HCT116 (cell line): ENCODE results near the gene WWOX. TPM values are rescaled to one million over a fixed set of nuclear protein-coding genes. Genes with fewer than 3 reads are reported as not detected.

Source experiments
- ATAC-seq: fragments of 200-7000 bp; cut with Tn5 transposase; 2 replicates; pipeline ENCODE4 v1.9.1; 2020; ENCODE audit warnings: mild to moderate bottlenecking, moderate library complexity
- BruUV-seq: library from RNA; stranded (reverse); fragments of 400-500 nt; replicated peaks from 2 replicates; lab custom pipeline; 2021; lab: Mats Ljungman, UMichigan
- CTCF ChIA-PET: fragments of 300-600 bp; sonication (Branson Sonifier 250); formaldehyde crosslinking; loops from one replicate; lab custom pipeline; 2021; ENCODE audit warnings: antibody characterized with exemption; lab: Charles Lee
- POLR2A ChIA-PET: fragments of 300-600, 350-600 bp; sonication (Branson Sonifier 250); formaldehyde crosslinking; loops from one replicate; lab custom pipeline; 2021; ENCODE audit warnings: antibody characterized with exemption; lab: Charles Lee
- RAD21 ChIA-PET, 2 experiments: fragments of 300-600 bp; sonication (Branson Sonifier 250); formaldehyde crosslinking; loops; one replicate each; lab custom pipeline; 2023; ENCODE audit warnings: low total read pairs in 2 of 2; ENCODE audit not compliant: uncharacterized antibody in 2 of 2, unreplicated experiment in 2 of 2, low non-redundant PET in 1 of 2; lab: Charles Lee
- DNase-seq: peaks from one replicate; pipeline ENCODE4 v3.0.0-alpha.2; 2010; ENCODE audit warnings: low read depth, low spot score
- H2AFZ ChIP-seq: fragments of 200-600 bp; shearing (Covaris generic), sonication (generic); 2 replicates; pipeline ENCODE4 v1.6.1; 2017; ENCODE audit warnings: low read depth, mixed run types, mixed read lengths, antibody characterized with exemption, low read length; ENCODE audit not compliant: poor library complexity, severe bottlenecking
- H3K27ac ChIP-seq: 2 replicates; pipeline ENCODE4 v1.5.1; 2012; ENCODE audit warnings: low read depth, low read length
- H3K27me3 ChIP-seq: fragments of 200-600 bp; sonication (generic); 2 replicates; pipeline ENCODE4 v1.6.1; 2016; ENCODE audit warnings: mixed run types, low read length, mixed read lengths; ENCODE audit not compliant: insufficient read depth
- H3K36me3 ChIP-seq, 2 experiments: fragments of 200-500 bp in 1 of 2; fragments of 200-600 bp in 1 of 2; sonication (Bioruptor generic) in 1 of 2; sonication (generic) in 1 of 2; 2 replicates each; pipeline versions ENCODE4 v1.5.1 to v1.6.1; 2014 to 2016; ENCODE audit warnings: low read length in 2 of 2, inconsistent platforms in 1 of 2, mixed read lengths in 1 of 2, mixed run types in 1 of 2; ENCODE audit not compliant: insufficient read depth in 2 of 2, control insufficient read depth in 1 of 2
- H3K4me1 ChIP-seq, 2 experiments: fragments of 200-600 bp in 1 of 2; sonication (generic) in 1 of 2; 2 replicates each; pipeline versions ENCODE4 v1.5.1 to v1.6.1; 2012 to 2017; ENCODE audit warnings: low read length in 2 of 2, inconsistent platforms in 1 of 2, mild to moderate bottlenecking in 1 of 2, mixed read lengths in 1 of 2, mixed run types in 1 of 2, moderate library complexity in 1 of 2; ENCODE audit not compliant: insufficient read depth in 2 of 2, control insufficient read depth in 1 of 2
- H3K4me2 ChIP-seq: fragments of 200-600 bp; sonication (generic); 2 replicates; pipeline ENCODE4 v1.6.1; 2017; ENCODE audit warnings: mixed run types, low read length, mixed read lengths
- H3K4me3 ChIP-seq, 2 experiments: fragments of 200-600 bp in 1 of 2; sonication (generic) in 1 of 2; replicated peaks in 1 of 2; 2 replicates each; pipeline ENCODE4 v1.5.1; 2011 to 2016; ENCODE audit warnings: low read length in 2 of 2, control low read depth in 1 of 2, low read depth in 1 of 2, mild to moderate bottlenecking in 1 of 2, mixed read lengths in 1 of 2, mixed run types in 1 of 2
- H3K79me2 ChIP-seq: fragments of 200-600 bp; sonication (generic); 2 replicates; pipeline ENCODE4 v1.6.1; 2017; ENCODE audit warnings: mild to moderate bottlenecking, mixed run types, low read length, moderate library complexity, mixed read lengths; ENCODE audit not compliant: insufficient read depth
- H3K9ac ChIP-seq: fragments of 200-600 bp; sonication (generic); 2 replicates; pipeline ENCODE4 v1.6.1; 2016; ENCODE audit warnings: low read length, mixed read lengths
- H3K9me2 ChIP-seq: fragments of 200-600 bp; sonication (generic), shearing (Covaris generic); 2 replicates; pipeline ENCODE4 v1.6.1; 2017; ENCODE audit warnings: mixed run types, mild to moderate bottlenecking, moderate library complexity; ENCODE audit not compliant: insufficient read depth
- H3K9me3 ChIP-seq, 2 experiments: fragments of 200-500 bp in 1 of 2; fragments of 200-600 bp in 1 of 2; sonication (Bioruptor generic) in 1 of 2; sonication (generic) in 1 of 2; 2 replicates each; pipeline ENCODE4 v1.6.1; 2014 to 2017; ENCODE audit warnings: low read length in 2 of 2, mixed read lengths in 2 of 2, inconsistent platforms in 1 of 2, low read depth in 1 of 2, mild to moderate bottlenecking in 1 of 2, mixed run types in 1 of 2, moderate library complexity in 1 of 2; ENCODE audit not compliant: control insufficient read depth in 1 of 2, insufficient read depth in 1 of 2
- H4K20me1 ChIP-seq: fragments of 200-600 bp; sonication (generic), shearing (Covaris generic); 2 replicates; pipeline ENCODE4 v1.6.1; 2017; ENCODE audit warnings: mixed run types, mild to moderate bottlenecking, moderate library complexity; ENCODE audit not compliant: insufficient read depth
- CBX3 ChIP-seq: IDR thresholded peaks from 2 replicates; pipeline ENCODE4 v1.6.1; 2012; ENCODE audit warnings: low read depth
- CTCF ChIP-seq, 3 experiments: fragments of 200-600 bp in 1 of 3; sonication (generic) in 1 of 3; IDR thresholded peaks in 2 of 3; conservative IDR thresholded peaks in 1 of 3; 2 replicates each; pipeline ENCODE4 v1.5.1; 2012 to 2017; ENCODE audit warnings: low read depth in 2 of 3, low read length in 2 of 3, antibody characterized with exemption in 1 of 3, borderline replicate concordance in 1 of 3, control low read depth in 1 of 3, mild to moderate bottlenecking in 1 of 3, mixed read lengths in 1 of 3, mixed run types in 1 of 3, moderate library complexity in 1 of 3; ENCODE audit not compliant: insufficient read depth in 1 of 3
- ELF1 ChIP-seq: IDR thresholded peaks from 2 replicates; pipeline ENCODE4 v1.6.1; 2012; ENCODE audit warnings: low read depth, borderline replicate concordance
- EZH2phosphoT487 ChIP-seq: fragments of 200-600 bp; IDR thresholded peaks from 2 replicates; pipeline ENCODE4 v1.6.1; 2018; ENCODE audit warnings: antibody characterized with exemption, borderline replicate concordance
- POLR2A ChIP-seq: IDR thresholded peaks from 2 replicates; pipeline ENCODE4 v1.7.0; 2011; ENCODE audit warnings: borderline replicate concordance; ENCODE audit not compliant: insufficient read depth, insufficient read length; ENCODE audit errors: extremely low read depth
- SIN3A ChIP-seq: IDR thresholded peaks from 2 replicates; pipeline ENCODE4 v1.6.1; 2012; ENCODE audit warnings: low read depth
- SRF ChIP-seq: IDR thresholded peaks from 2 replicates; pipeline ENCODE4 v1.6.1; 2012; ENCODE audit warnings: low read depth
- YY1 ChIP-seq: IDR thresholded peaks from 2 replicates; pipeline ENCODE4 v1.6.1; 2011; ENCODE audit warnings: low read length, low read depth, moderate library complexity, mild to moderate bottlenecking; ENCODE audit not compliant: insufficient replicate concordance; ENCODE audit errors: extremely low read depth
- ZFX ChIP-seq: fragments of 450-650 bp; IDR thresholded peaks from 2 replicates; pipeline ENCODE4 v1.6.1; 2017
- intact Hi-C: fragments of 100-400 bp; cut with micrococcal nuclease; formaldehyde crosslinking; loops from 2 replicates; pipeline ENCODE4 v1.10.0; 2022
- total RNA-seq: library from RNA; stranded (reverse); gene quantifications from one replicate; pipeline ENCODE4 v1.2.1, GENCODE V29; 2021; ENCODE audit not compliant: unreplicated experiment

WWOX gene
- total RNA-seq, 1 experiment from 2014 or later: 13.7 TPM

DNA sequence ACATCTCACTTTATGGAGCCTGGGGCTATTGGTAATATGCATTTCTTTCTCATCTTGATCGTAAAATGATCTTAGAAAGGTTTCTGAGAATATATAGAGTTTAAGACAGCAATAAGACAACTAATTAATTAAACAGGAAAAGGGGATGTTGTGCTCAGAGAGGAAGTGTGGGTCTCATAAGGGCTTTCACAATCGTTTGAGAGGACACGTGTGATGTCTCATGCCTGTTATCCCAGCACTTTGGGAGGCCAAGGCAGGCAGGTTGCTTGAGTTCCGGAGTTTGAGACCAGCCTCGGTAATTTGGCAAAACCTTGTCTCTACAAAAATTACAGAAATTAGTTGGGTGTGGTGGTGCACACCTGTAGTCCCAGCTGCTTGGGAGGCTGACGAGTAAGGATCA is 295.6 kb downstream of the WWOX start (continued):
- TF ChIP-seq POLR2A (no peak), CBX3 (no peak)

DNA sequence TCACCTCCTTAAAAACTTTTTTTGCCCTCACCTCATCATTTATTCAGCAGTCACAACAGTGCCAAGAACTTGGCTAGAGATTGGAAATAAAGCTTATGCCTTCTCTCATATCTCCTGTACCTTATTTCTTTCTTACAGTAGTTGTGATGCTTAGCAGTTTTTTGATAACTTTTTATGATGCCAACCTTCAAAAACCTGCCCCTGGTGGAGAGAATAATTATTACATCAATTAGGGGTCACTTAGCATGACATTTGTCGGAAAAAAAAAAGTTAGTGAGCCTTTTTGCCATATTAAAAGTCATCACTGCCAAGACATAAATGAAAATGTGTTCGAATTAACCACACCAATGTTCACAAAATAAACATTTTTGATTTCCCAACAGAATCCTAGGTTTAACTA is 296.6 kb downstream of the WWOX start:
- no peak for TF ChIP-seq ELF1
- no peak for TF ChIP-seq SIN3A
- peak in 2 of 3 experiments; percentile 17 to 44; a peak in 3 of 6 replicates for TF ChIP-seq CTCF (IDR thresholded peaks at IDR 0.05 in 2 of 3, conservative IDR thresholded peaks at IDR 0.05 in 1 of 3; ENCODE audit: borderline replicate concordance in 1 of 3, insufficient read depth in 1 of 3, low read depth in 2 of 3, low read length in 2 of 3)
- no peak for TF ChIP-seq SRF
- no peak for TF ChIP-seq YY1
- TF ChIP-seq, all 23 proteins: peak for 1
- ChIA-PET CTCF (no interaction called here), RAD21 (no interaction called here), POLR2A (no interaction called here)
- Histone ChIP-seq H3K79me2 (no peaks in the 10 kb centered on the region), H3K4me2 (no peak overlapping the region), H3K9ac (no peak overlapping the region), H3K9me3 (no peaks in the 10 kb centered on the region), H3K4me1 (no peaks in the 10 kb centered on the region), H3K4me3 (no peak overlapping the region), H4K20me1 (no peaks in the 10 kb centered on the region), H2AFZ (no peak overlapping the region), H3K27me3 (no peaks in the 10 kb centered on the region), H3K36me3 (no peaks in the 10 kb centered on the region; a peak in 1 of 4 replicates), H3K9me2 (no peaks in the 10 kb centered on the region), H3K27ac (no peak overlapping the region)
- ATAC-seq (no peak), DNase-seq (peak; percentile 3)
- no TSS peak for BruUV-seq
- intact Hi-C loops: no loop called here

DNA sequence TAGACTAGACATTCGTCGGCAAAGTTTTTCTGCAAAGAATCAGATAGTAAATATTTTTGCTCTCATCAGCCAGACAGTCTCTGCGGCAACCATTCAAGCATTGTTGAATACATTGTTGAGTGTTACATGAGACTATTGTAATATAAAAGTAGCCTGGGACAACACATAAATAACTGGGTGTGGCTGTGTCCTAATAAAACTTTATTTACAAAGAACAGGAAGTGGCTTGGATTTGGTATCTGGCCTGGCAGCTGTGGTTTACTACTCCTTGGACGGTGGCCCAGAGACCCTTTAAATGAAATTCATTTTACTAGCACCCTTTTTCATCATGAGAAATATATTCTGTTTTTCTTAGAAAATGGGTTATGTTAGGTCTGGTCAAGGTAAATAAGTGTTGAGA is 297.2 kb downstream of the WWOX start:
- ChIA-PET CTCF (no interaction called here), POLR2A (no interaction called here)
- Histone ChIP-seq H3K27me3 (no peaks in the 10 kb centered on the region), H3K9me2 (no peaks in the 10 kb centered on the region)
- TF ChIP-seq ZFX (no peak), EZH2phosphoT487 (no peak), CBX3 (no peak)
- TF ChIP-seq, all 23 proteins: peak for 0
- Histone ChIP-seq H3K36me3 (no peaks in the 10 kb centered on the region; a peak in 1 of 4 replicates), H3K4me2 (no peak overlapping the region), H3K79me2 (no peaks in the 10 kb centered on the region), H4K20me1 (no peaks in the 10 kb centered on the region), H3K9ac (no peak overlapping the region), H3K27ac (no peak overlapping the region), H3K4me1 (no peaks in the 10 kb centered on the region), H3K4me3 (no peak overlapping the region), H2AFZ (no peak overlapping the region), H3K9me3 (no peaks in the 10 kb centered on the region)
- ATAC-seq (no peak), DNase-seq (no peak)
- RAD21 ChIA-PET: no interaction called here
- intact Hi-C loops: no loop called here
- BruUV-seq: no TSS peak
